Astrocyte (in vitro differentiated cells and primary cell): Measurements from ENCODE around the gene CHKA.

ENCODE experiments used
- CTCF ChIP-seq: IDR thresholded peaks from 2 replicates; pipeline ENCODE4 v1.5.1; 2011; ENCODE audit warnings: low read depth, mild to moderate bottlenecking, inconsistent platforms, low read length, moderate library complexity; ENCODE audit not compliant: insufficient read depth
- EZH2 ChIP-seq: IDR thresholded peaks from 2 replicates; pipeline ENCODE4 v1.6.1; 2012; ENCODE audit warnings: mild to moderate bottlenecking, low read length, inconsistent platforms; ENCODE audit not compliant: insufficient read depth

GRCh38 chr11:68090706-68091105 lies 30.5 kb downstream of the CHKA start:
- no peak for TF ChIP-seq CTCF
- no peak for TF ChIP-seq EZH2
